Liver (tissue), 3 donors: ENCODE data around the gene CH25H.
A peak's percentile ranks its signal among the peaks of the same experiment; 100 is the strongest.

ENCODE experiments used
- EGR1 ChIP-seq, 2 donors: IDR thresholded peaks; 2 replicates each; pipeline ENCODE4 v1.6.1; 2016 to 2018; ENCODE audit warnings: antibody characterized with exemption in 2 of 2, low read depth in 2 of 2
- GABPA ChIP-seq, 2 donors: IDR thresholded peaks in 1 of 2; conservative IDR thresholded peaks in 1 of 2; 2 replicates each; pipeline ENCODE4 v1.6.1; 2016; ENCODE audit warnings: antibody characterized with exemption in 2 of 2, mild to moderate bottlenecking in 1 of 2, moderate library complexity in 1 of 2
- RAD21 ChIP-seq, 2 donors: IDR thresholded peaks; 2 replicates each; pipeline ENCODE4 v1.6.1; 2016; ENCODE audit warnings: antibody characterized with exemption in 2 of 2, mild to moderate bottlenecking in 2 of 2
- RXRA ChIP-seq, 2 donors: IDR thresholded peaks; 2 replicates each; pipeline ENCODE4 v1.6.1; 2017 to 2018; ENCODE audit warnings: antibody characterized with exemption in 2 of 2, mild to moderate bottlenecking in 1 of 2
- SP1 ChIP-seq: IDR thresholded peaks from 2 replicates; pipeline ENCODE4 v1.6.1; 2018; ENCODE audit warnings: antibody characterized with exemption, mild to moderate bottlenecking
- TAF1 ChIP-seq: conservative IDR thresholded peaks from 2 replicates; pipeline ENCODE4 v1.6.1; 2016; ENCODE audit warnings: antibody characterized with exemption, mild to moderate bottlenecking
- YY1 ChIP-seq: IDR thresholded peaks from 2 replicates; pipeline ENCODE4 v1.6.1; 2016; ENCODE audit warnings: antibody characterized with exemption, mild to moderate bottlenecking
- TF ChIP-seq, protein P1 (sequence below): fragments of 150-350 bp; IDR thresholded peaks from 2 replicates; pipeline ENCODE4 v1.5.1; 2017; ENCODE audit warnings: improper control_type of control experiment, low read depth, low read length; ENCODE audit not compliant: missing input control
- TF ChIP-seq, protein P2 (sequence below): IDR thresholded peaks from 2 replicates; pipeline ENCODE4 v1.6.1; 2016; ENCODE audit warnings: antibody characterized with exemption, mild to moderate bottlenecking
- TF ChIP-seq, protein P3 (sequence below): IDR thresholded peaks from 2 replicates; pipeline ENCODE4 v1.6.1; 2016; ENCODE audit warnings: antibody characterized with exemption
- donor health status: healthy.
- donor health status: healthy.

DNA sequence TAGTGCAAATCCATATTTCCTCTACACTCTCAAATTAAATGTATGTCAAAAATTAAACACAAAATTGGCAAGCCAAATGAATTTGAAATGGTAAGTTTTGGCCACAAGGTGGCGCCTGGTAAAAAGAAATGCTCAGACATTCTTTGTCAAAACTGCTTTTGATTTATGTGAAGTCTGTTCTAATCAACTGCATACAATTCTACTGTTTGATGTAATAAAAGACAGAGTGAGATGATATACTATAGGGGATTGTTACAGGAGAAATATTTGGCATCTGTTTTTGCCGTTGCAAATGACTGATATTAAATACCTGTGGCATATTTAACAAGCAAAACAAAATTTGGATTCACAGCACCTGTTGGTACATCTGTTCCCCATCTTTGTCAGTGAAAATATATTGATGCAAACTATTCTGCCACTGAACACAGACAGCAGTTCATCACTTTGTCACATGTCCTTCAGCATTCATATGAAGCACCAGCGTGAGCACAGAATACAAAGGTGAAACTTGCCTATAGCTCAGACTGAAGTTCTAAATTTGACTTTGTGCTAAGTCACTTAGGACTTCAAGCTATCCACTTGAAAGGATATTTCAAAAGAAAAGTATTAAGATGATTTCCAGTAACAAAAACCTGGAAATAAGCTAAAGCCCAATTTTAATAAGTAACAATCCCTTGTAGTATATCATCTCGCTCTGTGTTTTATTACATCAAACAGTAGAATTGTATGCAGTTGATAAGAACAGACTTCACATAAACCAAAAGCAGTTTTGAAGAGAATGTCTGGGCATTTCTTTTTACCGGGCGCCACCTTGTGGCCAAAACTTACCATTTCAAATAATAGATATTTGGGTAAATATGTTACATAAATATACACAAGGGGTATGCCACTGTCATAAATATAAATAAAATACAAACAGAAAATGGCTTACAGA is 10.2 kb upstream of the CH25H start:
- TF ChIP-seq, protein P1, sequence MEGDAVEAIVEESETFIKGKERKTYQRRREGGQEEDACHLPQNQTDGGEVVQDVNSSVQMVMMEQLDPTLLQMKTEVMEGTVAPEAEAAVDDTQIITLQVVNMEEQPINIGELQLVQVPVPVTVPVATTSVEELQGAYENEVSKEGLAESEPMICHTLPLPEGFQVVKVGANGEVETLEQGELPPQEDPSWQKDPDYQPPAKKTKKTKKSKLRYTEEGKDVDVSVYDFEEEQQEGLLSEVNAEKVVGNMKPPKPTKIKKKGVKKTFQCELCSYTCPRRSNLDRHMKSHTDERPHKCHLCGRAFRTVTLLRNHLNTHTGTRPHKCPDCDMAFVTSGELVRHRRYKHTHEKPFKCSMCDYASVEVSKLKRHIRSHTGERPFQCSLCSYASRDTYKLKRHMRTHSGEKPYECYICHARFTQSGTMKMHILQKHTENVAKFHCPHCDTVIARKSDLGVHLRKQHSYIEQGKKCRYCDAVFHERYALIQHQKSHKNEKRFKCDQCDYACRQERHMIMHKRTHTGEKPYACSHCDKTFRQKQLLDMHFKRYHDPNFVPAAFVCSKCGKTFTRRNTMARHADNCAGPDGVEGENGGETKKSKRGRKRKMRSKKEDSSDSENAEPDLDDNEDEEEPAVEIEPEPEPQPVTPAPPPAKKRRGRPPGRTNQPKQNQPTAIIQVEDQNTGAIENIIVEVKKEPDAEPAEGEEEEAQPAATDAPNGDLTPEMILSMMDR: peak; percentile 66
- no peak for TF ChIP-seq GABPA (IDR thresholded peaks at IDR 0.05 in 1 of 2, conservative IDR thresholded peaks at IDR 0.05 in 1 of 2)
- TF ChIP-seq, protein P2, sequence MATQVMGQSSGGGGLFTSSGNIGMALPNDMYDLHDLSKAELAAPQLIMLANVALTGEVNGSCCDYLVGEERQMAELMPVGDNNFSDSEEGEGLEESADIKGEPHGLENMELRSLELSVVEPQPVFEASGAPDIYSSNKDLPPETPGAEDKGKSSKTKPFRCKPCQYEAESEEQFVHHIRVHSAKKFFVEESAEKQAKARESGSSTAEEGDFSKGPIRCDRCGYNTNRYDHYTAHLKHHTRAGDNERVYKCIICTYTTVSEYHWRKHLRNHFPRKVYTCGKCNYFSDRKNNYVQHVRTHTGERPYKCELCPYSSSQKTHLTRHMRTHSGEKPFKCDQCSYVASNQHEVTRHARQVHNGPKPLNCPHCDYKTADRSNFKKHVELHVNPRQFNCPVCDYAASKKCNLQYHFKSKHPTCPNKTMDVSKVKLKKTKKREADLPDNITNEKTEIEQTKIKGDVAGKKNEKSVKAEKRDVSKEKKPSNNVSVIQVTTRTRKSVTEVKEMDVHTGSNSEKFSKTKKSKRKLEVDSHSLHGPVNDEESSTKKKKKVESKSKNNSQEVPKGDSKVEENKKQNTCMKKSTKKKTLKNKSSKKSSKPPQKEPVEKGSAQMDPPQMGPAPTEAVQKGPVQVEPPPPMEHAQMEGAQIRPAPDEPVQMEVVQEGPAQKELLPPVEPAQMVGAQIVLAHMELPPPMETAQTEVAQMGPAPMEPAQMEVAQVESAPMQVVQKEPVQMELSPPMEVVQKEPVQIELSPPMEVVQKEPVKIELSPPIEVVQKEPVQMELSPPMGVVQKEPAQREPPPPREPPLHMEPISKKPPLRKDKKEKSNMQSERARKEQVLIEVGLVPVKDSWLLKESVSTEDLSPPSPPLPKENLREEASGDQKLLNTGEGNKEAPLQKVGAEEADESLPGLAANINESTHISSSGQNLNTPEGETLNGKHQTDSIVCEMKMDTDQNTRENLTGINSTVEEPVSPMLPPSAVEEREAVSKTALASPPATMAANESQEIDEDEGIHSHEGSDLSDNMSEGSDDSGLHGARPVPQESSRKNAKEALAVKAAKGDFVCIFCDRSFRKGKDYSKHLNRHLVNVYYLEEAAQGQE: no peak
- peak; percentile 80 to 81 for TF ChIP-seq RAD21 (IDR thresholded peaks at IDR 0.05)
- no peak for TF ChIP-seq RXRA (IDR thresholded peaks at IDR 0.05)
- no peak for TF ChIP-seq YY1
- TF ChIP-seq, protein P3, sequence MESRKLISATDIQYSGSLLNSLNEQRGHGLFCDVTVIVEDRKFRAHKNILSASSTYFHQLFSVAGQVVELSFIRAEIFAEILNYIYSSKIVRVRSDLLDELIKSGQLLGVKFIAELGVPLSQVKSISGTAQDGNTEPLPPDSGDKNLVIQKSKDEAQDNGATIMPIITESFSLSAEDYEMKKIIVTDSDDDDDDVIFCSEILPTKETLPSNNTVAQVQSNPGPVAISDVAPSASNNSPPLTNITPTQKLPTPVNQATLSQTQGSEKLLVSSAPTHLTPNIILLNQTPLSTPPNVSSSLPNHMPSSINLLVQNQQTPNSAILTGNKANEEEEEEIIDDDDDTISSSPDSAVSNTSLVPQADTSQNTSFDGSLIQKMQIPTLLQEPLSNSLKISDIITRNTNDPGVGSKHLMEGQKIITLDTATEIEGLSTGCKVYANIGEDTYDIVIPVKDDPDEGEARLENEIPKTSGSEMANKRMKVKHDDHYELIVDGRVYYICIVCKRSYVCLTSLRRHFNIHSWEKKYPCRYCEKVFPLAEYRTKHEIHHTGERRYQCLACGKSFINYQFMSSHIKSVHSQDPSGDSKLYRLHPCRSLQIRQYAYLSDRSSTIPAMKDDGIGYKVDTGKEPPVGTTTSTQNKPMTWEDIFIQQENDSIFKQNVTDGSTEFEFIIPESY: no peak
- TF ChIP-seq SP1: no peak
- no peak for TF ChIP-seq EGR1 (IDR thresholded peaks at IDR 0.05; ENCODE audit: low read depth in 2 of 2)
- no peak for TF ChIP-seq TAF1
